Ascending aorta (tissue), 2 donors: ENCODE data around the gene SCAND1. TPM values are rescaled to one million over a fixed set of nuclear protein-coding genes. Genes with fewer than 3 reads are reported as not detected.

ENCODE experiments used
- DNase-seq, 2 donors: peaks; one replicate each; pipeline ENCODE4 v3.0.0-alpha.2; 2019; ENCODE audit warnings: low spot score in 2 of 2
- H3K27ac ChIP-seq, 2 donors: fragments of 200-600 bp; sonication (generic); one replicate each; pipeline ENCODE4 v1.5.1; 2016 to 2017; ENCODE audit warnings: mild to moderate bottlenecking in 1 of 2
- H3K27me3 ChIP-seq: fragments of 200-600 bp; sonication (generic); one replicate; pipeline ENCODE4 v1.5.1; 2017
- H3K36me3 ChIP-seq, 2 donors: fragments of 200-600 bp; sonication (generic); one replicate each; pipeline ENCODE4 v1.5.1; 2016
- H3K4me1 ChIP-seq, 2 donors: fragments of 200-600 bp; sonication (generic); one replicate each; pipeline ENCODE4 v1.5.1; 2016 to 2017; ENCODE audit warnings: mild to moderate bottlenecking in 1 of 2
- H3K4me3 ChIP-seq, 2 donors: fragments of 200-600 bp; sonication (generic); one replicate each; pipeline ENCODE4 v1.5.1; 2016 to 2017; ENCODE audit warnings: mild to moderate bottlenecking in 1 of 2
- H3K9me3 ChIP-seq, 2 donors: fragments of 200-600 bp; sonication (generic); one replicate each; pipeline ENCODE4 v1.5.1; 2016
- intact Hi-C: fragments of 100-400 bp; cut with DNase I; formaldehyde crosslinking; loops from one replicate; pipeline ENCODE4 v1.15.1; 2023
- total RNA-seq: library from RNA; depleted of rRNA; stranded (reverse); fragments of >200 nt; gene quantifications from one replicate; pipeline ENCODE4 v1.1.0, GENCODE V29; 2016
- TF ChIP-seq, protein P1 (sequence below), 3 experiments: fragments of 200-600 bp in 2 of 3; fragments of 450-650 bp in 1 of 3; sonication (generic) in 2 of 3; IDR thresholded peaks; one replicate each; pipeline ENCODE4 v1.5.1; 2016 to 2019; ENCODE audit warnings: antibody characterized with exemption in 3 of 3, mild to moderate bottlenecking in 1 of 3, moderate library complexity in 1 of 3

SCAND1 gene
- total RNA-seq, 1 donor from 2014 or later = 146 TPM

DNA sequence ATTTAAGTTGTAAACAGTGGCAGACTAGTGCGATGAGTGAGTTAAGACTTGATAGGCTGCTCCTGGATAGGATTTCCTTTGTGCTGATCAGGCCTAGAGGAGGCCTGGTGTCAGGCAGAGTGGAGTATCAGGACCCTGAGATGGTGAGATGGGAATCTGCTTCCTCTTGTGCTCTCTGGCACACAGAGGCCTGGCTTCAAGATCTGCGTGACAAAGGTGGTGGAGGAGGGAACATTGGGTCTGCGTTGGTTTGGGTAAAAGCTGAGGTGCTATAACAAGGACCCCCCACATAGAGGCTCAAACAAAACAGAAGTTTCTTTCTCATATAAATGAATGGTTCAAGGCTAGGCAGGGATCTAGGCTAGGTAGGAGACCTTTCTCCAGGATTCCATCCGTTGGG is 20.3 kb downstream of the SCAND1 start:
- Histone ChIP-seq H3K4me3 (no peak overlapping the region), H3K9me3 (no peaks in the 10 kb centered on the region), H3K27ac (no peak overlapping the region), H3K27me3 (no peaks in the 10 kb centered on the region), H3K36me3 (peaks cover 37 to 46% of the 10 kb centered on the region in 2 donors), H3K4me1 (no peaks in the 10 kb centered on the region)
- intact Hi-C loops = no loop called here
- DNase-seq = no peak
- TF ChIP-seq, protein P1, sequence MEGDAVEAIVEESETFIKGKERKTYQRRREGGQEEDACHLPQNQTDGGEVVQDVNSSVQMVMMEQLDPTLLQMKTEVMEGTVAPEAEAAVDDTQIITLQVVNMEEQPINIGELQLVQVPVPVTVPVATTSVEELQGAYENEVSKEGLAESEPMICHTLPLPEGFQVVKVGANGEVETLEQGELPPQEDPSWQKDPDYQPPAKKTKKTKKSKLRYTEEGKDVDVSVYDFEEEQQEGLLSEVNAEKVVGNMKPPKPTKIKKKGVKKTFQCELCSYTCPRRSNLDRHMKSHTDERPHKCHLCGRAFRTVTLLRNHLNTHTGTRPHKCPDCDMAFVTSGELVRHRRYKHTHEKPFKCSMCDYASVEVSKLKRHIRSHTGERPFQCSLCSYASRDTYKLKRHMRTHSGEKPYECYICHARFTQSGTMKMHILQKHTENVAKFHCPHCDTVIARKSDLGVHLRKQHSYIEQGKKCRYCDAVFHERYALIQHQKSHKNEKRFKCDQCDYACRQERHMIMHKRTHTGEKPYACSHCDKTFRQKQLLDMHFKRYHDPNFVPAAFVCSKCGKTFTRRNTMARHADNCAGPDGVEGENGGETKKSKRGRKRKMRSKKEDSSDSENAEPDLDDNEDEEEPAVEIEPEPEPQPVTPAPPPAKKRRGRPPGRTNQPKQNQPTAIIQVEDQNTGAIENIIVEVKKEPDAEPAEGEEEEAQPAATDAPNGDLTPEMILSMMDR (IDR thresholded peaks at IDR 0.05) = no peak

DNA sequence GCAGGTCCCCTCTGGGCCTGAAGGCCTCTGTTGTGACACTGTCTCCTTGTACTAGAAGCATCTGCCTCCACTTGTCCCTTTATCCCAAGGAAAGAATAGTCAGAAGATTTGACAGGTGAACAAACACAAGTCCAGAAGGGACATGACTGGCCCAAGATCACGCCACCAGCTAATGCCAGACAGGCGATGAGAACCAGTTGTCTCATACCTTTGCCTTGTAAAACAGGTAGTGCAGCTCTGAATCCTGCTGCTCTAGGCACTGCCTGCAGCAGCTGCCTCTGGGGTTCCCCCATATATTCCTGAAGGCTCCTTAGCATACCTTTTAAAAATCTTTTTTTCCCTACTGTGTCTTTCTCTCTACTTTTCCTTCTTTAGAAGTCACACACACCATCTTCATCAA is 25.0 kb downstream of the SCAND1 start:
- DNase-seq = no peak
- TF ChIP-seq, protein P1 (IDR thresholded peaks at IDR 0.05) = no peak
- Histone ChIP-seq H3K36me3 (peaks cover 32 to 65% of the 10 kb centered on the region in 2 donors), H3K27ac (no peak overlapping the region), H3K27me3 (no peaks in the 10 kb centered on the region), H3K4me1 (no peaks in the 10 kb centered on the region), H3K4me3 (no peak overlapping the region), H3K9me3 (no peaks in the 10 kb centered on the region)
- intact Hi-C loops = no loop called here

DNA sequence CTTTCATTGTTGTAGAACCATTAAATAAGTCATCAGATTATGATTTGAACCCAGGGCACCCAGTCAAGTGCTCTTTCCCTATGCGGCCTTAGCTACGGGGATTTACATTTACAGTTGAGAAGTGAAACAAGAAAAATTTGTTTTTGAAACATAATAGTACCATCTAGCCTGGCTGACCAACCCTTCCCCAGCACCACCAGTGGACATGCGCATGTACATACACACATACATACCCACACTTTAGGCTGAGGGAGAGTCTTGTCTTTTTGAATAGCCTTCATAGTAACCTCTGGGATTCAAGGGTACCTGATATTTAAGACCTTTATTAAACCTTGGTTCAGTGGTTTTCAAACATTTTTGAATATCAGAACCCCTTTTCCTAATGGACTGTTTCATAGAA is 33.8 kb downstream of the SCAND1 start:
- DNase-seq = no peak
- H3K27me3 ChIP-seq = no peaks in the 10 kb centered on the region

DNA sequence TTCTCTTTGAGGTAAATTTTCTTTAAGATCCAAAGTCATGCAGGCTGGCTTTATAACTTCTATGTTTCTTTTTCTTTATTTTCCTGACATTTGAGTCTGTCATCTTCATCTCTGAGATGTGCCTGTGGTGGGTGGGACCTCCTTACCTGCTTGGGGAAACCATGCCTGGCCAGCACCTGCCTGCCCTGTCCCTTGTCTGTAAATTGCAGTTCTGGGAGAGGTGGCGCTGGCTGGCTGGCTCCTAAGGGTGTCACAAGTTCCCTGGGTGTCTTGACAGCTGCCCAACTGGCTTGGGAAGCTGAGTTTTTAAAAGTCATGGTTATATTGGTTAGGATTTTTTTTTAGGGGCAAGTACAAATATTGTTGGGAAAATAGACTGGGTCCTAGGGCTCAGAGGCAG is 36.3 kb downstream of the SCAND1 start:
- Histone ChIP-seq H3K9me3 (no peaks in the 10 kb centered on the region), H3K36me3 (peaks cover 32 to 85% of the 10 kb centered on the region in 2 donors), H3K4me3 (no peak overlapping the region), H3K27ac (no peak overlapping the region), H3K4me1 (no peaks in the 10 kb centered on the region), H3K27me3 (no peaks in the 10 kb centered on the region)
- TF ChIP-seq, protein P1 (IDR thresholded peaks at IDR 0.05) = no peak
- intact Hi-C loops = no loop called here
- no peak for DNase-seq

More for the DNA sequence above, 33.8 kb downstream of the SCAND1 start:
- H3K36me3 ChIP-seq = peaks cover 13 to 61% of the 10 kb centered on the region in 2 donors
- no peaks in the 10 kb centered on the region for H3K4me1 ChIP-seq
- H3K27ac ChIP-seq = no peak overlapping the region
- TF ChIP-seq, protein P1 (IDR thresholded peaks at IDR 0.05) = no peak
- no peak overlapping the region for H3K4me3 ChIP-seq
- no peaks in the 10 kb centered on the region for H3K9me3 ChIP-seq
- intact Hi-C loops = no loop called here

DNA sequence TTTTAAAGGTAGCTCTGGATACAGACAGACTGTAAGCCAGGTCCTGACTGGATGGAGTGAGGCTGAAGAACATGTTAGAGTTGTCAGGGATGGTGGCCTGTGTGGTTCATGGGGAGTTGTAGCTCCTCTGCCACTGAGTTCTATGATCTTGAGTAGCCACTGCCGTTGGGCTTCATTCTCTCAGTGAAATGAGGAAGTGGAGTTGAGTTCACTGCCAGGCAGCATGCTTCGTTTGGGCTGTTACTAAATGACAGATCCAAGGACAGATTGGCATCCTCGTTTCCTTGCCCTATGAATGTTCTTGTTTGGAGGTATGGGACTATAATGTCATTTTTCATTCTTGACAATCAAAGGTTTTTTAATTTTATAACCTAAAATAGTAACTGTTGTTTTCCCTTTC is 37.2 kb downstream of the SCAND1 start:
- H3K36me3 ChIP-seq = peaks cover 33 to 83% of the 10 kb centered on the region in 2 donors
- H3K4me1 ChIP-seq = no peaks in the 10 kb centered on the region
- H3K27ac ChIP-seq = no peak overlapping the region
- H3K4me3 ChIP-seq = no peak overlapping the region
- TF ChIP-seq, protein P1 (IDR thresholded peaks at IDR 0.05) = no peak
- no peaks in the 10 kb centered on the region for H3K9me3 ChIP-seq
- no peak for DNase-seq
- intact Hi-C loops = no loop called here
- H3K27me3 ChIP-seq = no peaks in the 10 kb centered on the region

DNA sequence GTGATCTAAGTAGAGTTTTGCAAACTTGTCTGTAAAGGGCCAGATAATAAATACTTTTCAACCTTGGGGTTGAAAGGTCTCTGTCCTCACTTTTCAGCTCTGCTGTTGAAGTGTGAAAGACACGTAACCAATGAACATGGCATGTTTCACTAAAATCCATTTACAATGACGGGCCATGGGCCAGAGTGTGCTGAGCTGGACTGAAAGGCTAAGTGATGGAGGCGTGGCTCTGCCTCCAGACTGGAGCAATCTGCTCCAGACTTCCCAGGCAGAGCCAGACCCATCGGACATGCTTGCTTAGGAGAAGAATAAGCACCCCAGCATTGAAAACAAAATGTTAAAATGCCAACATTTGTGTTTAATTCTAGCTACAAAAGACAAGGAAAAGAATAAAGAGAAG is 41.4 kb downstream of the SCAND1 start:
- H3K36me3 ChIP-seq = peaks cover 33 to 58% of the 10 kb centered on the region in 2 donors

More for the DNA sequence above, 41.4 kb downstream of the SCAND1 start:
- H3K27me3 ChIP-seq = no peaks in the 10 kb centered on the region
- no peak for DNase-seq
- TF ChIP-seq, protein P1 (IDR thresholded peaks at IDR 0.05) = no peak
- no peak overlapping the region for H3K27ac ChIP-seq
- H3K4me1 ChIP-seq = no peaks in the 10 kb centered on the region
- intact Hi-C loops = no loop called here
- no peak overlapping the region for H3K4me3 ChIP-seq
- H3K9me3 ChIP-seq = no peaks in the 10 kb centered on the region
